HepG2 (cell line): ENCODE data around the gene KRTAP10-6.

Experiments used
- ATF1 ChIP-seq: IDR thresholded peaks from 2 replicates; pipeline ENCODE4 v1.6.1; 2016; ENCODE audit warnings: mild to moderate bottlenecking, control low read depth
- CHD4 ChIP-seq: fragments of 200-600 bp; sonication (generic); IDR thresholded peaks from 2 replicates; pipeline ENCODE4 v1.7.0; 2017; ENCODE audit warnings: mild to moderate bottlenecking, low read length, borderline replicate concordance
- CTCF ChIP-seq: sonication (generic); formaldehyde crosslinking; IDR thresholded peaks from 2 replicates; pipeline ENCODE4 v1.5.0; 2020; ENCODE audit warnings: mild to moderate bottlenecking, missing genetic modification reagents, moderate library complexity
- MAFK ChIP-seq, 2 experiments: IDR thresholded peaks in 1 of 2; conservative IDR thresholded peaks in 1 of 2; 2 replicates each; pipeline ENCODE4 v1.6.1; 2011; ENCODE audit warnings: improper control_type of control experiment in 2 of 2, low read length in 2 of 2
- NAIF1 ChIP-seq: sonication (generic); formaldehyde crosslinking; IDR thresholded peaks from 2 replicates; pipeline ENCODE4 v1.5.0; 2020; ENCODE audit warnings: mild to moderate bottlenecking, missing genetic modification reagents, borderline replicate concordance
- ZFP36 ChIP-seq: fragments of 150-350 bp; IDR thresholded peaks from 2 replicates; pipeline ENCODE4 v1.6.1; 2018; ENCODE audit warnings: borderline replicate concordance, low read length, low read depth; ENCODE audit not compliant: partially characterized antibody
- ZNF644 ChIP-seq: IDR thresholded peaks from 2 replicates; pipeline ENCODE4 v1.6.1; 2016; ENCODE audit warnings: low read depth

GRCh38 chr21:44626262-44626661 is 34.0 kb upstream of the KRTAP10-6 start:
- TF ChIP-seq ZNF644 (CRISPR knock-in tag) (no peak), NAIF1 (no peak), CTCF (no peak), ZFP36 (no peak), ATF1 (no peak), MAFK (conservative IDR thresholded peaks at IDR 0.05 in 1 of 2, IDR thresholded peaks at IDR 0.05 in 1 of 2; ENCODE audit: low read length in 2 of 2) (no peak), CHD4 (no peak)
